HAP-1 (cell line): Measurements from ENCODE around the gene TRIM75.
A peak's percentile ranks its signal among the peaks of the same experiment; 100 is the strongest.
"Not testable (repeated sequence)": the region's sequence is repeated elsewhere in the genome, so short reads cannot be mapped to it uniquely, and the experiment has no call there.

ENCODE experiments used
- DNase-seq, 2 experiments: peaks; one replicate each; pipeline ENCODE4 v3.0.0-alpha.2; 2016 to 2020; ENCODE audit warnings: low spot score in 2 of 2
- H3K27me3 ChIP-seq: fragments of 250-450 bp; sonication (Bioruptor Pico); 2 replicates; pipeline ENCODE4 v1.5.1; 2020; ENCODE audit warnings: low read depth, mild to moderate bottlenecking, moderate library complexity
- H3K36me3 ChIP-seq: fragments of 250-450 bp; sonication (Bioruptor Pico); replicated peaks from 2 replicates; pipeline ENCODE4 v1.5.1; 2020; ENCODE audit warnings: mild to moderate bottlenecking
- H3K4me1 ChIP-seq: fragments of 250-450 bp; sonication (Bioruptor Pico); 2 replicates; pipeline ENCODE4 v1.5.1; 2020; ENCODE audit warnings: mild to moderate bottlenecking
- H3K4me3 ChIP-seq: fragments of 250-450 bp; sonication (Bioruptor Pico); 2 replicates; pipeline ENCODE4 v1.5.1; 2020; ENCODE audit warnings: mild to moderate bottlenecking, moderate library complexity
- H3K9me3 ChIP-seq: fragments of 250-450 bp; sonication (Bioruptor Pico); 2 replicates; pipeline ENCODE4 v1.5.1; 2020; ENCODE audit warnings: mild to moderate bottlenecking, moderate library complexity
- in situ Hi-C: fragments of 300-500 bp; cut with MboI; formaldehyde crosslinking; loops from 3 replicates; pipeline ENCODE4 v1.14.3; 2020; ENCODE audit warnings: low sequenced_read_pairs, inconsistent platforms, mixed read lengths

Gene TRIM75

GRCh38 chr4:165053645-165054044 lies at the start of gene TRIM75:
Gene TRIM75, plus strand, starts transcription at chr4:165053866. Its CDS starts 5,282 bp downstream, at chr4:165059148.
- Histone ChIP-seq H3K4me3 (no peak within 1 kb of the TSS), H3K36me3 (no peaks in the 10 kb centered on the region), H3K9me3 (no peaks in the 10 kb centered on the region), H3K27me3 (no peaks in the 10 kb centered on the region), H3K4me1 (peaks cover 6% of the 10 kb centered on the region; the same call in 1 of the 2 replicates)
- no peak for DNase-seq
- in situ Hi-C loops = no loop called here

GRCh38 chr4:165005352-165005925 lies 48.2 kb upstream of the TRIM75 start:
- no peak overlapping the region for H3K4me3 ChIP-seq
- no peaks in the 10 kb centered on the region for H3K36me3 ChIP-seq
- H3K9me3 ChIP-seq = no peaks in the 10 kb centered on the region
- DNase-seq = no peak
- H3K27me3 ChIP-seq = no peaks in the 10 kb centered on the region
- in situ Hi-C loops = no loop called here
- peaks cover 13% of the 10 kb centered on the region for H3K4me1 ChIP-seq

GRCh38 chr4:165006456-165006855 lies 47.2 kb upstream of the TRIM75 start:
- Histone ChIP-seq H3K9me3 (no peaks in the 10 kb centered on the region), H3K4me3 (no peak overlapping the region), H3K36me3 (no peaks in the 10 kb centered on the region), H3K27me3 (no peaks in the 10 kb centered on the region), H3K4me1 (peaks cover 13% of the 10 kb centered on the region)
- no peak for DNase-seq
- in situ Hi-C loops = no loop called here

GRCh38 chr4:165006886-165007285 lies 46.8 kb upstream of the TRIM75 start:
- DNase-seq = no peak
- H3K4me1 ChIP-seq = peaks cover 9% of the 10 kb centered on the region
- in situ Hi-C loops = no loop called here
- H3K27me3 ChIP-seq = no peaks in the 10 kb centered on the region
- H3K36me3 ChIP-seq = no peaks in the 10 kb centered on the region
- H3K9me3 ChIP-seq = no peaks in the 10 kb centered on the region
- no peak overlapping the region for H3K4me3 ChIP-seq

- no peaks in the 10 kb centered on the region for H3K4me1 ChIP-seq
- H3K9me3 ChIP-seq = no peaks in the 10 kb centered on the region
- in situ Hi-C loops = no loop called here
- no peaks in the 10 kb centered on the region for H3K27me3 ChIP-seq
- H3K4me3 ChIP-seq = no peak overlapping the region
- no peaks in the 10 kb centered on the region for H3K36me3 ChIP-seq
- DNase-seq = no peak
Measured at GRCh38 chr4:165009493-165010227, 44.0 kb upstream of the TRIM75 start.

GRCh38 chr4:165010487-165010886 lies 43.2 kb upstream of the TRIM75 start:
- no peak for DNase-seq
- no peaks in the 10 kb centered on the region for H3K9me3 ChIP-seq
- in situ Hi-C loops = no loop called here
- H3K36me3 ChIP-seq = no peaks in the 10 kb centered on the region
- no peaks in the 10 kb centered on the region for H3K4me1 ChIP-seq
- H3K4me3 ChIP-seq = no peak overlapping the region
- no peaks in the 10 kb centered on the region for H3K27me3 ChIP-seq

- no peaks in the 10 kb centered on the region for H3K27me3 ChIP-seq
- in situ Hi-C loops = no loop called here
- H3K4me1 ChIP-seq = no peaks in the 10 kb centered on the region
- H3K4me3 ChIP-seq = no peak overlapping the region
- H3K9me3 ChIP-seq = no peaks in the 10 kb centered on the region
- no peaks in the 10 kb centered on the region for H3K36me3 ChIP-seq
- DNase-seq = no peak
Measured at GRCh38 chr4:165010991-165011390, 42.7 kb upstream of the TRIM75 start.

GRCh38 chr4:165011403-165011802 lies 42.3 kb upstream of the TRIM75 start:
- Histone ChIP-seq H3K9me3 (no peaks in the 10 kb centered on the region), H3K27me3 (no peaks in the 10 kb centered on the region), H3K36me3 (no peaks in the 10 kb centered on the region), H3K4me3 (no peak overlapping the region), H3K4me1 (no peaks in the 10 kb centered on the region)
- DNase-seq = no peak
- in situ Hi-C loops = no loop called here

GRCh38 chr4:165013691-165014090 lies 40.0 kb upstream of the TRIM75 start:
- no peaks in the 10 kb centered on the region for H3K4me1 ChIP-seq
- in situ Hi-C loops = no loop called here
- H3K27me3 ChIP-seq = no peaks in the 10 kb centered on the region
- no peak overlapping the region for H3K4me3 ChIP-seq
- no peaks in the 10 kb centered on the region for H3K9me3 ChIP-seq
- DNase-seq = no peak
- H3K36me3 ChIP-seq = no peaks in the 10 kb centered on the region

GRCh38 chr4:165016971-165017370 lies 36.7 kb upstream of the TRIM75 start:
- Histone ChIP-seq H3K36me3 (no peaks in the 10 kb centered on the region), H3K4me3 (no peak overlapping the region)
- peak; percentile 6 to 60 for DNase-seq

GRCh38 chr4:165019995-165020394 lies 33.7 kb upstream of the TRIM75 start:
- H3K4me1 ChIP-seq, H3K27me3 ChIP-seq, H3K4me3 ChIP-seq, H3K9me3 ChIP-seq, DNase-seq, H3K36me3 ChIP-seq, in situ Hi-C loops: not testable (repeated sequence)

More at GRCh38 chr4:165016971-165017370, 36.7 kb upstream of the TRIM75 start:
- Histone ChIP-seq H3K4me1 (no peaks in the 10 kb centered on the region), H3K9me3 (no peaks in the 10 kb centered on the region), H3K27me3 (no peaks in the 10 kb centered on the region)
- in situ Hi-C loops = no loop called here

- H3K9me3 ChIP-seq, DNase-seq, H3K36me3 ChIP-seq, H3K4me3 ChIP-seq, H3K27me3 ChIP-seq, in situ Hi-C loops, H3K4me1 ChIP-seq: not testable (repeated sequence)
Measured at GRCh38 chr4:165025782-165026181, 27.9 kb upstream of the TRIM75 start.

- Histone ChIP-seq H3K27me3 (no peaks in the 10 kb centered on the region), H3K9me3 (no peaks in the 10 kb centered on the region), H3K4me1 (no peaks in the 10 kb centered on the region), H3K36me3 (no peaks in the 10 kb centered on the region), H3K4me3 (no peak overlapping the region)
- no peak for DNase-seq
- in situ Hi-C loops = no loop called here
Measured at GRCh38 chr4:165027762-165028402, 25.8 kb upstream of the TRIM75 start.

- no peaks in the 10 kb centered on the region for H3K36me3 ChIP-seq
- DNase-seq = no peak
- H3K4me3 ChIP-seq = no peak within 1 kb of the TSS
- H3K9me3 ChIP-seq = no peaks in the 10 kb centered on the region
- H3K4me1 ChIP-seq = no peaks in the 10 kb centered on the region
- in situ Hi-C loops = no loop called here
- no peaks in the 10 kb centered on the region for H3K27me3 ChIP-seq
Measured at GRCh38 chr4:165031436-165032211, 22.0 kb upstream of the TRIM75 start, which contains the start of gene TRIM60. Gene TRIM60, plus strand, starts transcription at chr4:165031999. Its CDS starts 8,074 bp downstream, at chr4:165040073.
